ENCODE data around the gene TSFM. TPM values are rescaled to one million over a fixed set of nuclear protein-coding genes. Genes with fewer than 3 reads are reported as not detected.

Gene TSFM
- total and polyA plus RNA-seq, 2 of the 13 experiments (the other 11 are each of a cell fraction or from before 2014, with no cell fraction given), result 29.8 to 68.3 TPM

- no peak; the same call in 1 of the 2 replicates for TF ChIP-seq AKNA (CRISPR knock-in tag; IDR thresholded peaks at IDR 0.05; ENCODE audit: borderline replicate concordance)
- TF ChIP-seq SMARCC2 (IDR thresholded peaks at IDR 0.05), result no peak
- TF ChIP-seq RNF219 (CRISPR knock-in tag; IDR thresholded peaks at IDR 0.05), result no peak
- peak; percentile 35 for TF ChIP-seq TBL1XR1 (IDR thresholded peaks at IDR 0.05; ENCODE audit: borderline replicate concordance, low read length, partially characterized antibody)
- peak; percentile 30; the same call in 1 of the 2 replicates for TF ChIP-seq ZNF431 (CRISPR knock-in tag; IDR thresholded peaks at IDR 0.05; ENCODE audit: borderline replicate concordance, low read depth)
- TF ChIP-seq MBNL3 (CRISPR knock-in tag; conservative IDR thresholded peaks at IDR 0.05), result no peak
- peak; percentile 83; the same call in 1 of the 2 replicates for TF ChIP-seq REL (CRISPR knock-in tag; conservative IDR thresholded peaks at IDR 0.05)
- TF ChIP-seq ISX (CRISPR knock-in tag; conservative IDR thresholded peaks at IDR 0.05), result no peak
- TF ChIP-seq ZNF616 (CRISPR knock-in tag; IDR thresholded peaks at IDR 0.05; ENCODE audit: low read depth), result peak; percentile 86
- 0 out of 2 replicates have a peak, but pooled peaks have one; percentile 56 for TF ChIP-seq ZNF879 (CRISPR knock-in tag; IDR thresholded peaks at IDR 0.05)
- peak; percentile 36; the same call in 1 of the 2 replicates for TF ChIP-seq ETV6 (CRISPR knock-in tag; conservative IDR thresholded peaks at IDR 0.05)
- no peak for TF ChIP-seq BRCA1 (CRISPR knock-in tag; IDR thresholded peaks at IDR 0.05)
- peak; percentile 99 for TF ChIP-seq MAX (IDR thresholded peaks at IDR 0.05)
- no peak for TF ChIP-seq ZNF660 (CRISPR knock-in tag; IDR thresholded peaks at IDR 0.05; ENCODE audit: borderline replicate concordance, low read depth)
- peak; percentile 94 for TF ChIP-seq KLF12 (CRISPR knock-in tag; IDR thresholded peaks at IDR 0.05; ENCODE audit: borderline replicate concordance)
- peak; percentile 88 for TF ChIP-seq PHF8 (CRISPR knock-in tag; IDR thresholded peaks at IDR 0.05)
- no peak for TF ChIP-seq ZSCAN30 (CRISPR knock-in tag; IDR thresholded peaks at IDR 0.05)
- TF ChIP-seq ZNF18 (CRISPR knock-in tag; IDR thresholded peaks at IDR 0.05; ENCODE audit: insufficient replicate concordance), result peak; percentile 73
- TF ChIP-seq ZNF776 (CRISPR knock-in tag; IDR thresholded peaks at IDR 0.05), result peak; percentile 80; the same call in 1 of the 2 replicates
- TF ChIP-seq HDAC2 (CRISPR knock-in tag; IDR thresholded peaks at IDR 0.05), result peak; percentile 83; the same call in 1 of the 2 replicates
- TF ChIP-seq ZNF121 (CRISPR knock-in tag; IDR thresholded peaks at IDR 0.05), result no peak
These were observed 30.6 kb upstream of the TSFM start, which contains the start of gene CDK4 (continued) for GRCh38 chr12:57751788-57752667.
